ENCODE results near the gene OTOF. TPM values are rescaled to one million over a fixed set of nuclear protein-coding genes. Genes with fewer than 3 reads are reported as not detected.

The OTOF gene
- total and polyA plus RNA-seq, 10 donors: 0.06 to 1.6 (median 0.25) TPM

DNA sequence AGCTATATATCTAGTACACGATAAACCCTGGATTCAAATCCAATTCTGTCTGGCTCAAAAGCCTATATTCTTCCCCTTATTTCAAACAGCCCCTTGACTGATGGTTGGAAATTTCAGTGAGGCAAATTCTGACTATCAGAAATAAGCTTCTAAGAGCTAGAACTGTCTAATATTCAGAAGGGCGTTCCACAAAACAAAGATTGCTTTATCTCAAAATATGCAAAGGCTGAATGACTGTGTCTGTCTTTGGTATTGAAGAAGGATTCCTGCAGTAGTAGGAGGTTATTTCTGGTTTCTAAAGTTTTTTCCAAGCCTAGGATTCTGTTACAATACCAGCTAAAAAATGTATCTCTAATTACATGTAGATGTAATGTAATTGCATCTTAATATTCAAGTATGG lies 45.1 kb downstream of the OTOF start:
- H3K27ac ChIP-seq: no peak overlapping the region

DNA sequence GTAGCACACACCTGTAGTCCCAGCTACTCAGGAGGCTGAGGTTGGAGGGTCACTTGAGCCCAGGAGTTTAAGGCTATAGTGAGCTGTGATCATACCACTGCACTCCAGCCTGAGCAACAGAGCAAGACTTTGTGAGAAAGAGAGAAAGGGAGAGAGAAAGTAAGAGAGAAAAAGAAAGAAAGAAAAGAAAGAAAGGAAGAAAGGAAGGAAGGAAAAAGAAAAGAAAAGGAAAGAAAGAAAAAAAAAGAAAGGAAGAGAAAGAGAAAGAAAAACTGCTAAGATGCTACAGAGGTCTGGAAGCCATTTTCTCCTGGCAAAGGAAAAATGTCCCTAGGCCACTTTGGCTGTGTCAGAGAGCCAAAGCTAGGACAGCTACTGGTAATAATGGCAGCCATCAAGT lies 45.6 kb downstream of the OTOF start:
- Histone ChIP-seq H3K27ac (no peak overlapping the region), H3K4me1 (no peaks in the 10 kb centered on the region), H3K4me3 (no peak overlapping the region), H3K27me3 (replicated peaks in 1 of 7) (peaks cover 0 to 3% (median 0%) of the 10 kb centered on the region in 7 donors), H3K36me3 (no peaks in the 10 kb centered on the region), H3K9me3 (no peaks in the 10 kb centered on the region)
- intact Hi-C loops (cut with DNase I; ENCODE audit: low total_unique reads): no loop called here
- TF ChIP-seq POLR2A (IDR thresholded peaks at IDR 0.05): no peak
- no peak for TF ChIP-seq POLR2AphosphoS5 (IDR thresholded peaks at IDR 0.05)
- TF ChIP-seq, protein P1, sequence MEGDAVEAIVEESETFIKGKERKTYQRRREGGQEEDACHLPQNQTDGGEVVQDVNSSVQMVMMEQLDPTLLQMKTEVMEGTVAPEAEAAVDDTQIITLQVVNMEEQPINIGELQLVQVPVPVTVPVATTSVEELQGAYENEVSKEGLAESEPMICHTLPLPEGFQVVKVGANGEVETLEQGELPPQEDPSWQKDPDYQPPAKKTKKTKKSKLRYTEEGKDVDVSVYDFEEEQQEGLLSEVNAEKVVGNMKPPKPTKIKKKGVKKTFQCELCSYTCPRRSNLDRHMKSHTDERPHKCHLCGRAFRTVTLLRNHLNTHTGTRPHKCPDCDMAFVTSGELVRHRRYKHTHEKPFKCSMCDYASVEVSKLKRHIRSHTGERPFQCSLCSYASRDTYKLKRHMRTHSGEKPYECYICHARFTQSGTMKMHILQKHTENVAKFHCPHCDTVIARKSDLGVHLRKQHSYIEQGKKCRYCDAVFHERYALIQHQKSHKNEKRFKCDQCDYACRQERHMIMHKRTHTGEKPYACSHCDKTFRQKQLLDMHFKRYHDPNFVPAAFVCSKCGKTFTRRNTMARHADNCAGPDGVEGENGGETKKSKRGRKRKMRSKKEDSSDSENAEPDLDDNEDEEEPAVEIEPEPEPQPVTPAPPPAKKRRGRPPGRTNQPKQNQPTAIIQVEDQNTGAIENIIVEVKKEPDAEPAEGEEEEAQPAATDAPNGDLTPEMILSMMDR (IDR thresholded peaks at IDR 0.05 in 8 of 11, conservative IDR thresholded peaks at IDR 0.05 in 3 of 11): no peak
- no peak for DNase-seq

More for the DNA sequence above, 45.1 kb downstream of the OTOF start:
- intact Hi-C loops (cut with DNase I; ENCODE audit: low total_unique reads): no loop called here
- no peaks in the 10 kb centered on the region for H3K36me3 ChIP-seq
- H3K4me3 ChIP-seq: no peak overlapping the region
- DNase-seq: no peak
- WGBS, 5 donors: 46 to 84% (median 47%) methylated on average over 2 of the region's 2 CpGs
- TF ChIP-seq, protein P1 (IDR thresholded peaks at IDR 0.05 in 8 of 11, conservative IDR thresholded peaks at IDR 0.05 in 3 of 11): no peak
- TF ChIP-seq POLR2AphosphoS5 (IDR thresholded peaks at IDR 0.05): no peak
- TF ChIP-seq POLR2A (IDR thresholded peaks at IDR 0.05): no peak
- H3K9me3 ChIP-seq: no peaks in the 10 kb centered on the region
- H3K27me3 ChIP-seq (replicated peaks in 1 of 7): peaks cover 0 to 3% (median 0%) of the 10 kb centered on the region in 7 donors
- H3K4me1 ChIP-seq: no peaks in the 10 kb centered on the region

DNA sequence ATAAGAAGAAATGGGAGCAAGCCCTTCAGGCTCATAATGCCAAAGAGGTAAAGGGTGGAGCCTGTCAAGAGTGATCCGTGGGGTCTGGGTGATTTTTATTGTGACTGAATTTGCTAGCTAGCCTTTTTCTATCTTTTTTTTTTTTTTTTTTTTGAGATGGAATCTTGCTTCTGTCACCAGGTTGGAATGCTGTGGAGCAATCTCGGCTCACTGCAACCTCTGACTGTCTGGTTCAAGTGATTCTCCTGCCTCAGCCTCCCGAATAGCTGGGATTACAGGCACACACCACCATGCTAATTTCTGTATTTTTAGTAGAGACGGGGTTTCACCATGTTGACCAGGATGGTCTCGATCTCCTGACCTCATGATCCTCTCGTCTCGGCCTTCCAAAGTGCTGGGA lies 47.1 kb downstream of the OTOF start:
- DNase-seq: no peak
- no peaks in the 10 kb centered on the region for H3K9me3 ChIP-seq
- no peak for TF ChIP-seq POLR2AphosphoS5 (IDR thresholded peaks at IDR 0.05)
- TF ChIP-seq, protein P1 (IDR thresholded peaks at IDR 0.05 in 8 of 11, conservative IDR thresholded peaks at IDR 0.05 in 3 of 11): no peak
- no peak for TF ChIP-seq POLR2A (IDR thresholded peaks at IDR 0.05)
- H3K27me3 ChIP-seq (replicated peaks in 1 of 7): no peaks in the 10 kb centered on the region
- no peak overlapping the region for H3K4me3 ChIP-seq
- intact Hi-C loops (cut with DNase I; ENCODE audit: low total_unique reads): no loop called here
- H3K36me3 ChIP-seq: no peaks in the 10 kb centered on the region
- H3K27ac ChIP-seq: no peak overlapping the region
- H3K4me1 ChIP-seq: no peaks in the 10 kb centered on the region
- 91 to 95% (median 94%) methylated on average over 7 of the region's 7 CpGs for WGBS, 5 donors

DNA sequence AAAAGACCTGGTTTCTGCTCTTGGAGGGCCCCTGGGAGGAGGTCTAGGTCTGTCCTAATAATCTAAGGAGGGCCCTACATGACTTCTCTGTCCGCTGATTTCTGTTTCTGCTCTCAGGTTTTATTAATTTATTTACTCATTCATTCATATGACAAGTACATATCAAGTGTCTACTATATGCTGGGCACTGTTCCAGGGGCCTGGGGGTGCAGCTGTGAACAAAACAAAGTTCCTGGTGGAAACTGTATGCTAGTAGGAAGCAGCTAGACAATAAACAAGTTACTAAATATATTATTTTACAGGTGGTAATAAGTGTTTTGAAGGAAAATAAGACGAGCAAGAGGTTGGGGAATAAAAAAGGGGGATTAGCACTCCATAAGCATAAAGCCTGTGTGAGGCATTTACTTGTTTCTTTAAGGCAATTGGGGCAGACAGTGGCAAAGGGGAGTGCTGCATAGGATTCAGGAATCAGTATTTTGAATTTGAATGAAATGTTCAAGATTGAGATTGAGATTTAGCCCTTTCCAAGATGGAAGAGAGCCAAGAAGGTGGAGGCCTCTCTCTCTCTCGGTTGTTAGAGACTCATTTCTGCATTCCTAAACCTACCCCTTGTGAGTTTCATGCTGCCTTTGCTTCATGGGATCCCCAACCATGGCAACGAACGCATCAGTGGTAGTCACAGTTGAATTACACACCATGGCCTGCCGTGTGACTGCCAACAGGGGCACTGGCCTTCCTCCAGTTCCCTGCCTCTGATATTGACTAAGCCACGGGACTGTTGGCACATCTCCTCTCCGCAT lies 47.9 kb downstream of the OTOF start:
- Histone ChIP-seq H3K27ac (no peak overlapping the region), H3K27me3 (replicated peaks in 1 of 7) (no peaks in the 10 kb centered on the region), H3K36me3 (no peaks in the 10 kb centered on the region), H3K9me3 (peaks cover 0 to 3% (median 0%) of the 10 kb centered on the region in 8 donors), H3K4me1 (no peaks in the 10 kb centered on the region), H3K4me3 (no peak overlapping the region)
- intact Hi-C loops (cut with DNase I; ENCODE audit: low total_unique reads): no loop called here
- 64 to 88% (median 82%) methylated on average over 8 of the region's 8 CpGs for WGBS, 5 donors
- DNase-seq: no peak
- TF ChIP-seq POLR2A (IDR thresholded peaks at IDR 0.05): no peak
- TF ChIP-seq POLR2AphosphoS5 (IDR thresholded peaks at IDR 0.05): no peak
- TF ChIP-seq, protein P1 (IDR thresholded peaks at IDR 0.05 in 8 of 11, conservative IDR thresholded peaks at IDR 0.05 in 3 of 11): no peak

Measured in spleen (tissue), 11 donors.